SK-N-MC (cell line): ENCODE measurements around the gene PRPS2.

ENCODE experiments used
- DNase-seq: peaks from one replicate; pipeline ENCODE4 v3.0.0-alpha.2; 2011; ENCODE audit warnings: low read depth, low spot score
- H3K27ac ChIP-seq: fragments of 200-600 bp; sonication (generic); 2 replicates; pipeline ENCODE4 v1.5.1; 2016; ENCODE audit warnings: mixed run types
- H3K36me3 ChIP-seq: fragments of 200-600 bp; sonication (generic); 2 replicates; pipeline ENCODE4 v1.6.1; 2017; ENCODE audit warnings: antibody characterized with exemption, low read length, mixed read lengths; ENCODE audit not compliant: insufficient read depth
- H3K4me3 ChIP-seq: fragments of 200-600 bp; sonication (generic); 2 replicates; pipeline ENCODE4 v1.5.1; 2016
- H3K9ac ChIP-seq: fragments of 200-600 bp; sonication (generic); 2 replicates; pipeline ENCODE4 v1.8.0; 2017; ENCODE audit warnings: mixed run types, mixed read lengths; ENCODE audit not compliant: insufficient read length
- H3K9me3 ChIP-seq: fragments of 200-600 bp; sonication (generic); 2 replicates; pipeline ENCODE4 v1.6.1; 2017; ENCODE audit warnings: low read depth, mild to moderate bottlenecking, antibody characterized with exemption, low read length, moderate library complexity, mixed read lengths
- EZH2 ChIP-seq: fragments of 200-600 bp; sonication (generic); IDR thresholded peaks from one replicate; pipeline ENCODE4 v1.6.1; 2017; ENCODE audit warnings: antibody characterized with exemption
- FOXP2 ChIP-seq: optimal IDR thresholded peaks from 2 replicates; pipeline ENCODE3; 2011; ENCODE audit warnings: mild to moderate bottlenecking, moderate library complexity; ENCODE audit not compliant: insufficient read depth; ENCODE audit errors: extremely low read length, control extremely low read depth
- POLR2AphosphoS5 ChIP-seq: IDR thresholded peaks from 2 replicates; pipeline ENCODE4 v1.6.1; 2012; ENCODE audit warnings: mild to moderate bottlenecking, low read depth, low read length, borderline replicate concordance

PRPS2 gene

DNA sequence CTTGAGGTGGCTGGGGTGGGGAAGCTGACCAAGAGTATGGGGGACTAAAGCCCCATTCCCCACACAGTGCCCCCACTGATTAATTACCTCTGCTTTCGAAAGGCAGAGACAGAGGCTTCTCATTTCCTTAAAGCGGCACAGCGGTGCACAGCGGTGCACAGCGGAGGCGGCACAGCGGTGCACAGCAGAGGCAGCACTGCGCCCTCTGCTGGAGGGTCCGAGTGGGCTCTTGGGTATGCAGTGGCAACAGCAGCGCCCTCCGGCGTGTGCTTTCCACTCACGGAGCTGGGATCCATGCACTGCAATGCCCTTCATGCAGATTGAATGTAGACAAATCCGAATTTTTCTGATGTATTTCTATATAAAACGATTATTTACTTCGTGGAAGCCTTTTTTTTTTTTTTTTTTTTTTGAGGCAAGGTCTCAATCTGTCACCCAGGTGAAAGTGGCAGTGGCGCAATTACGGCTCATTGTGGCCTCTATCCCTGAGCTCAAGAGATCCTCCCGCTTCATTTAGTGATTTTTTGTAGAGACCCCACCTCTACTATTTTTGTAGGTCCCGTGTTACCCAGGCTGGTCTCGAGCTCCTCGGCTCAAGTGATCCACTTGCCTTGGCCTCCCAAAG, 19.7 kb upstream of the PRPS2 start:
- H3K4me3 ChIP-seq: no peak overlapping the region
- no peaks in the 10 kb centered on the region for H3K36me3 ChIP-seq
- H3K9me3 ChIP-seq: no peaks in the 10 kb centered on the region
- H3K27ac ChIP-seq: no peak overlapping the region
- no peak overlapping the region for H3K9ac ChIP-seq
- DNase-seq: no peak
- no peak for TF ChIP-seq POLR2AphosphoS5
- no peak for TF ChIP-seq FOXP2
- no peak for TF ChIP-seq EZH2

DNA sequence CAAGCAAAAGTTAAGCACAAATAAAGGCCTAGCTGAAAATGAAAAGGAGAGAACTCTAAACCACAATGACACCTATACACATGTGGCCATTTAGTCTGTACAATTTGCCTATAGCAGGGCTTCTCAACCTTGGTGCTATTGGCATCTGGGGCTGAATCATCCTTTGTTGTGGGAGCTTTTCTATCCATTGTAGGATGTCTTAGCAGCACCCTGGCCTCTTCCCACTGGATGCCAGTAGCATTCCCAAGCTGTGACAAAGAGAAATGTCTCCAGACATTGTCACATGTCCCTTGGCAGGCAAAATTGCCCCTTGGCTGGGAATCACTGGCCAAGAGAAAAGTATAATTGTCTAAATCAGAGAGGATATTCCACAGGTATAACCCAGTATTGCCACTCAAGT, 13.5 kb upstream of the PRPS2 start:
- no peak for TF ChIP-seq FOXP2
- no peak for TF ChIP-seq POLR2AphosphoS5
- TF ChIP-seq EZH2: no peak
- no peak overlapping the region for H3K9ac ChIP-seq
- H3K36me3 ChIP-seq: no peaks in the 10 kb centered on the region
- H3K27ac ChIP-seq: no peak overlapping the region
- no peak overlapping the region for H3K4me3 ChIP-seq
- no peak for DNase-seq
- no peaks in the 10 kb centered on the region for H3K9me3 ChIP-seq

DNA sequence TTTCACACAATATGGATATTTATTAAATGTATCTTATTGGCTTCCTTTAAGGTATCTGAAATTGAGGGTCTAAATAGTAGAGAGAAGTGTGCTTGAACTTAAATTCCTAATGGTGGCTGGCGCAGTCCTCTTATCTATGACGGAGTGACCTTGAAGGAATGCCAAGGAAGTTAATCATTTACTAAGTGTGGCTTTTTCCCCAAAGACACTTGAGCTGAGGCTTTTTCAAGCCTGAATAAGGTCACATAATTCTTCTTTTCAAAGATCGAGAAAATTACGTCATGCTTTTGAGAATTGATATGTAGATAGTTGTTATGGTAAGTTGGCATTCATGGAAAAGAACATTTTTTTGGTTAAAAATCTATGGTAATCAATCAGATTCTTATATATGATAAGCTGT, 11.7 kb upstream of the PRPS2 start:
- DNase-seq: no peak
- Histone ChIP-seq H3K9me3 (no peaks in the 10 kb centered on the region), H3K36me3 (no peaks in the 10 kb centered on the region), H3K27ac (no peak overlapping the region), H3K4me3 (no peak overlapping the region), H3K9ac (no peak overlapping the region)
- TF ChIP-seq POLR2AphosphoS5: no peak

DNA sequence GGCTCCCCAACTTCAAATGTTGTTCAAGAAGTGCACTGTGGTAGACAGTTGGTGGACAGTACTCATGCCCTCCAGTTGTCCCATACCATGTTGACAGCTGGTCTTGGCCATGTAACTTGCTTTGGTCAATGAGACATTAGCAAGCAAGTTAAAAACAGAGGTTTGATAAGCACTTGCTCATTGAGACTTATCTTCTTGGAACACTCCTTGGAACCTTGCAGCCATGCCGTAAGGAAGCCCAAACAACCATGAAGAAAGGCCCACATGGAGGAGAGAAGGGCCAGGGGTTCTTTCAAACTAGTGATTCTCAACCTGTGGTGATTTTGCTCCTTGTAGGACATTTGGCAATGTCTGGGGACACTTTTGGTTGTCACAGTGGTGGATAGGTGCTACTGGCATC, 2.6 kb upstream of the PRPS2 start:
- Histone ChIP-seq H3K4me3 (no peak overlapping the region), H3K9ac (no peak overlapping the region), H3K9me3 (no peaks in the 10 kb centered on the region), H3K27ac (no peak overlapping the region), H3K36me3 (no peaks in the 10 kb centered on the region)
- TF ChIP-seq FOXP2 (no peak), EZH2 (no peak), POLR2AphosphoS5 (no peak)
- no peak for DNase-seq

DNA sequence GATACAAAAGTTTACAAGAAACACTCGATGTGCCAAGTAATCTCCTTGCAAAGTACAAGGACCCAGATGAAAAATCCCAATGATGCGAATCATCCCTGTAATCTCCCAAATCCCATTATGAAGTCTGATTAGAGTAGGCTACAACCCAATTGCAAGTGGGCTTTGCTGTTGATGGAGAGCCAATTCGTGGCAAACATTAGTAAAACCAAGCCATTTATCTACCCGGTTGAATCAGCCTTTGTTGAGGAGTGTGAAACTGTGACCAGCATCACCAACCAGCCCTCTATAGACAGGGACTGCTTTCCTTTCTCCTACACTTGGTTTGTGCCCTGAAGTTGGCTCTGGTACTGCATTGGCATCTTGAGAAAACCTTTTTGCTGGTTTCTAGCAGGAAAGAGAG, 1.2 kb upstream of the PRPS2 start:
- no peak for DNase-seq
- TF ChIP-seq EZH2 (no peak), POLR2AphosphoS5 (no peak), FOXP2 (no peak)
- Histone ChIP-seq H3K27ac (no peak overlapping the region), H3K4me3 (no peak overlapping the region), H3K9me3 (no peaks in the 10 kb centered on the region), H3K9ac (no peak overlapping the region), H3K36me3 (no peaks in the 10 kb centered on the region)

DNA sequence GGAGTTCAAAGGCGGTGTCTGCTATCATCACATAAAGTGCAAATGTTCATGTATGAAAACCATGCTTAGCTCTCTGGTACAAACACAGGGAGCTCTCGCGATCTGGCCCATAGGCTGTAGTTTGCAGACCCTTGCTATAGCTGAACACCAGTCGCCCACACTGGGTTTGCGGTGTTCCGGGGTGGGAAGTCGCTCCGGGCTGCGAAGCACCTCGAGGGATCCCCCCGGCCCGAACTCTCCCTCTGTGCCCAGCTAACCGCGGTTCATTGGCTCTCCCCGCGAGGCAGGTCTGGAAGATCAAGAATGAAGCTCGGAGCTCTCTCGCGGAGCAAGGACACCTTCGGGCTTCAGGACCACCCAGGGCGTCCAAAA, 341 bp upstream of the PRPS2 start:
- no peak overlapping the region for H3K9ac ChIP-seq

DNA sequence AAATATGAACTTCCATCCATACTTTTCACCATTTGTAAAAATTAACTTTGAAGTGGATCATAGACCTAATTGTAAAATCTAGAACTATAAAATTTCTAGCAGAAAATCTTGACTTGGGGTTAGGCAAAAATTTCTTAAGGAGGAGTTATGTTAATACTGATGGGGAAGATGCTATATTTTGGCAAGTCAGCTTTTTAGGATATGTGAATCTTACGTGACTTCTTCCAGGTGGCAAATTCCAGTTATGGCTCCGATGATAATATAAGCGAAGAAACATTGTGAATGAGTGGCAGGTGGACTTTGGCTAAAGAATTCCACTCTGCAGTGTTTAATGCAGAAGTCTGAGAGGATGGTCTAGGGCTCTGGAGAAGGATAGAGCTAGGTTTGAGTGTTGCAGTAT, 1.5 kb downstream of the PRPS2 start:
- H3K4me3 ChIP-seq: peak overlapping the region; percentile 78; the same call in 1 of the 2 replicates
- H3K9ac ChIP-seq: no peak overlapping the region
- no peak for DNase-seq
- TF ChIP-seq EZH2: no peak
- TF ChIP-seq FOXP2: no peak
- TF ChIP-seq POLR2AphosphoS5: no peak
- no peaks in the 10 kb centered on the region for H3K36me3 ChIP-seq
- H3K9me3 ChIP-seq: no peaks in the 10 kb centered on the region
- no peak overlapping the region for H3K27ac ChIP-seq

More for the DNA sequence above, 341 bp upstream of the PRPS2 start:
- Histone ChIP-seq H3K27ac (no peak overlapping the region), H3K4me3 (peak overlapping the region; percentile 78), H3K36me3 (no peaks in the 10 kb centered on the region), H3K9me3 (no peaks in the 10 kb centered on the region)
- TF ChIP-seq POLR2AphosphoS5 (no peak), EZH2 (no peak), FOXP2 (no peak)
- DNase-seq: no peak

DNA sequence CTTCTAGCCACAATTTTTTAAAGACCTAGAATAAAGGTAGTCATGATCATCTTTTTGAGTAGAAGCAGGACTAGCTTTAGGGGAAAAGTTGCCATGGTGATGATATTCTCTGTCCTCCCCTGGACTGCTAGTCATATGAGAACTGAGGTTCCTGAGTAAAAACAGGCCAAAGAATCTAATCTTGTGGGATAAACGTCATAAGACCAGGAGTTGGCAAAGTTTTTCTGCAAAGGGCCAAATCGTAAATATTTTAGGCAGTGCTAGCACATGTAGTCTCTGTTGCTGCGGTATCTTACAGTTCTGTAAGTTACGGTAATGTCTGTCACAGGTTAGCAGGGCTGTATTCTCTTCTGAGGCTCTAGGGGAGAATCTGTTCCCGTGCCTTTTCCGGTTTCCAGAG, 3.4 kb downstream of the PRPS2 start:
- no peak for DNase-seq
- H3K36me3 ChIP-seq: no peaks in the 10 kb centered on the region
- H3K4me3 ChIP-seq: no peak overlapping the region
- no peaks in the 10 kb centered on the region for H3K9me3 ChIP-seq
- no peak overlapping the region for H3K9ac ChIP-seq
- H3K27ac ChIP-seq: no peak overlapping the region
- no peak for TF ChIP-seq POLR2AphosphoS5
- no peak for TF ChIP-seq EZH2
- no peak for TF ChIP-seq FOXP2

DNA sequence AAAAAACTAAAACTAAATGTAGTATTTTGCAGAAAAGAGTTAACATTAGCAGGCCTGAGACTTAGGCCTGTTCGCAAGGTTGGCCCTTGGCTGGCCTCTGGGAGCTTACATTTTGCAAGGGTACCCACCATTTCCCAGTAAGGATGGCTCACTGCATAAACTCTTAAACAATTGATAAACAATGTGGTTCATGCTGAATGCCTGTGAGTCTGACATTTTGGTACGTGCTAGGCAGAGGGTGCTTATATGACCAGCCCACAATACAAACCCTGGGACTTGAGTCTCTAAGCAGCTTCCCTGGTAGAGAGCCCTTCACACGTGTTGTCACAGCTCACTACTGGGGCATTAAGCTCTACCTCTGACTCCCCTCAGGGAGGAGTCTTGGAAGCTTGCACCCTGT, 7.4 kb downstream of the PRPS2 start:
- Histone ChIP-seq H3K36me3 (no peaks in the 10 kb centered on the region; the same call in 1 of the 2 replicates), H3K27ac (no peak overlapping the region)

More for the DNA sequence above, 7.4 kb downstream of the PRPS2 start:
- Histone ChIP-seq H3K9ac (no peak overlapping the region), H3K4me3 (no peak overlapping the region), H3K9me3 (no peaks in the 10 kb centered on the region)
- TF ChIP-seq POLR2AphosphoS5 (no peak), EZH2 (no peak), FOXP2 (no peak)
- no peak for DNase-seq
